Measurements from ENCODE around the gene HCN2.
"Not testable (repeated sequence)": the region's sequence is repeated elsewhere in the genome, so short reads cannot be mapped to it uniquely, and the experiment has no call there.

Gene HCN2

GRCh38 chr19:607301-608154, 17.8 kb downstream of the HCN2 start:
- no peak for DNase-seq

- no peak for DNase-seq
Observed at GRCh38 chr19:608155-609003, 18.7 kb downstream of the HCN2 start.

GRCh38 chr19:609004-609346, 19.3 kb downstream of the HCN2 start:
- DNase-seq: no peak

- peak; percentile 53 for DNase-seq
Observed at GRCh38 chr19:610071-610800, 20.6 kb downstream of the HCN2 start.

- peak; percentile 66 for DNase-seq
Observed at GRCh38 chr19:610801-611480, 21.3 kb downstream of the HCN2 start.

GRCh38 chr19:611481-611868, 21.8 kb downstream of the HCN2 start:
- peak; percentile 54 for DNase-seq

- no peak for DNase-seq
Observed at GRCh38 chr19:612941-613340, 23.3 kb downstream of the HCN2 start.

GRCh38 chr19:613732-614567, 24.3 kb downstream of the HCN2 start:
- no peak for DNase-seq

- no peak for DNase-seq
Observed at GRCh38 chr19:615619-616018, 25.9 kb downstream of the HCN2 start.

- no peak for DNase-seq
Observed at GRCh38 chr19:616062-616700, 26.5 kb downstream of the HCN2 start.

GRCh38 chr19:616747-617526, 27.3 kb downstream of the HCN2 start:
- no peak for DNase-seq

GRCh38 chr19:617551-618246, 28.0 kb downstream of the HCN2 start:
- no peak for DNase-seq

GRCh38 chr19:618247-618619, 28.6 kb downstream of the HCN2 start:
- DNase-seq: no peak

GRCh38 chr19:618674-619285, 29.1 kb downstream of the HCN2 start:
- no peak for DNase-seq

- DNase-seq: no peak
Observed at GRCh38 chr19:619286-620002, 29.8 kb downstream of the HCN2 start.

- DNase-seq: no peak
Observed at GRCh38 chr19:620166-620862, 30.6 kb downstream of the HCN2 start.

- not testable (repeated sequence) for DNase-seq
Observed at GRCh38 chr19:621191-621590, 31.5 kb downstream of the HCN2 start.

- DNase-seq: no peak
Observed at GRCh38 chr19:621819-622218, 32.1 kb downstream of the HCN2 start.
